Measurements from ENCODE around the gene HTT. TPM values are rescaled to one million over a fixed set of nuclear protein-coding genes. Genes with fewer than 3 reads are reported as not detected.

The HTT gene
- total and polyA plus RNA-seq, 4 donors, result 8.6 to 39.8 (median 16.4) TPM

- 91% methylated on average over 25 of the region's 25 CpGs for WGBS
- TF ChIP-seq JUND (IDR thresholded peaks at IDR 0.05), result no peak
- no peak for TF ChIP-seq CTCF (IDR thresholded peaks at IDR 0.05; ENCODE audit: low read depth, low read length, missing input control)
- TF ChIP-seq TAF1 (conservative IDR thresholded peaks at IDR 0.05), result no peak
- no peak for TF ChIP-seq FOXA2 (IDR thresholded peaks at IDR 0.05)
- no peak for TF ChIP-seq MAX (IDR thresholded peaks at IDR 0.05)
- no peak for TF ChIP-seq YY1 (IDR thresholded peaks at IDR 0.05)
- no peak for TF ChIP-seq RXRA (IDR thresholded peaks at IDR 0.05)
- TF ChIP-seq ZBTB33 (IDR thresholded peaks at IDR 0.05), result no peak
- no peak overlapping the region for H3K4me3 ChIP-seq (ENCODE audit: low read depth in 1 of 3, low read length in 3 of 3)
- H3K4me1 ChIP-seq (ENCODE audit: control insufficient read depth in 4 of 4, insufficient read depth in 4 of 4, low read length in 3 of 4), result no peaks in the 10 kb centered on the region
- H3K9ac ChIP-seq (ENCODE audit: low read depth in 1 of 2, low read length in 2 of 2), result no peak overlapping the region
- no peaks in the 10 kb centered on the region for H3K9me3 ChIP-seq (ENCODE audit: control insufficient read depth in 4 of 4, low read length in 3 of 4)
- no peaks in the 10 kb centered on the region for H3K27me3 ChIP-seq (ENCODE audit: control insufficient read depth in 4 of 4, insufficient read depth in 4 of 4, low read length in 3 of 4)
- no peaks in the 10 kb centered on the region for H3K36me3 ChIP-seq (ENCODE audit: control insufficient read depth in 4 of 4, insufficient read depth in 3 of 4, low read depth in 1 of 4, low read length in 3 of 4)
- H3K27ac ChIP-seq (ENCODE audit: low read depth in 1 of 2, low read length in 2 of 2), result no peak overlapping the region
- DNase-seq (ENCODE audit: low spot score), result no peak
Measured at GRCh38 chr4:3269105-3269927, 194.8 kb downstream of the HTT start.

- no peak for DNase-seq (ENCODE audit: low spot score)
- Histone ChIP-seq H3K9me3 (ENCODE audit: control insufficient read depth in 4 of 4, low read length in 3 of 4) (no peaks in the 10 kb centered on the region), H3K9ac (ENCODE audit: low read depth in 1 of 2, low read length in 2 of 2) (no peak overlapping the region), H3K27me3 (ENCODE audit: control insufficient read depth in 4 of 4, insufficient read depth in 4 of 4, low read length in 3 of 4) (no peaks in the 10 kb centered on the region), H3K4me1 (ENCODE audit: control insufficient read depth in 4 of 4, insufficient read depth in 4 of 4, low read length in 3 of 4) (no peaks in the 10 kb centered on the region), H3K36me3 (ENCODE audit: control insufficient read depth in 4 of 4, insufficient read depth in 3 of 4, low read depth in 1 of 4, low read length in 3 of 4) (no peaks in the 10 kb centered on the region), H3K27ac (ENCODE audit: low read depth in 1 of 2, low read length in 2 of 2) (no peak overlapping the region), H3K4me3 (ENCODE audit: low read depth in 1 of 3, low read length in 3 of 3) (no peak overlapping the region)
- TF ChIP-seq CTCF (IDR thresholded peaks at IDR 0.05; ENCODE audit: low read depth, low read length, missing input control) (no peak), TAF1 (conservative IDR thresholded peaks at IDR 0.05) (no peak), RAD21 (IDR thresholded peaks at IDR 0.05) (no peak), JUND (IDR thresholded peaks at IDR 0.05) (no peak), HNF4G (IDR thresholded peaks at IDR 0.05) (no peak), NR2F2 (IDR thresholded peaks at IDR 0.05) (no peak), YY1 (IDR thresholded peaks at IDR 0.05) (no peak), GABPA (IDR thresholded peaks at IDR 0.05 in 1 of 2, conservative IDR thresholded peaks at IDR 0.05 in 1 of 2) (no peak), MAX (IDR thresholded peaks at IDR 0.05) (no peak), ATF3 (IDR thresholded peaks at IDR 0.05) (no peak), HNF4A (conservative IDR thresholded peaks at IDR 0.05) (no peak), RXRA (IDR thresholded peaks at IDR 0.05) (no peak), ZBTB33 (IDR thresholded peaks at IDR 0.05) (no peak), FOXA1 (IDR thresholded peaks at IDR 0.05) (no peak)
- 93% methylated on average over 17 of the region's 17 CpGs for WGBS
Measured at GRCh38 chr4:3269991-3270611, 195.6 kb downstream of the HTT start.
